ENCODE results near the gene PHF23. TPM values are rescaled to one million over a fixed set of nuclear protein-coding genes. Genes with fewer than 3 reads are reported as not detected.

Gene PHF23
- total and polyA plus RNA-seq, 2 of the 4 experiments (the other 2 are of a cell fraction) = 44.8 to 58.5 TPM

GRCh38 chr17:7280519-7281073 is 41.3 kb upstream of the PHF23 start (continued):
- TF ChIP-seq, protein P1, sequence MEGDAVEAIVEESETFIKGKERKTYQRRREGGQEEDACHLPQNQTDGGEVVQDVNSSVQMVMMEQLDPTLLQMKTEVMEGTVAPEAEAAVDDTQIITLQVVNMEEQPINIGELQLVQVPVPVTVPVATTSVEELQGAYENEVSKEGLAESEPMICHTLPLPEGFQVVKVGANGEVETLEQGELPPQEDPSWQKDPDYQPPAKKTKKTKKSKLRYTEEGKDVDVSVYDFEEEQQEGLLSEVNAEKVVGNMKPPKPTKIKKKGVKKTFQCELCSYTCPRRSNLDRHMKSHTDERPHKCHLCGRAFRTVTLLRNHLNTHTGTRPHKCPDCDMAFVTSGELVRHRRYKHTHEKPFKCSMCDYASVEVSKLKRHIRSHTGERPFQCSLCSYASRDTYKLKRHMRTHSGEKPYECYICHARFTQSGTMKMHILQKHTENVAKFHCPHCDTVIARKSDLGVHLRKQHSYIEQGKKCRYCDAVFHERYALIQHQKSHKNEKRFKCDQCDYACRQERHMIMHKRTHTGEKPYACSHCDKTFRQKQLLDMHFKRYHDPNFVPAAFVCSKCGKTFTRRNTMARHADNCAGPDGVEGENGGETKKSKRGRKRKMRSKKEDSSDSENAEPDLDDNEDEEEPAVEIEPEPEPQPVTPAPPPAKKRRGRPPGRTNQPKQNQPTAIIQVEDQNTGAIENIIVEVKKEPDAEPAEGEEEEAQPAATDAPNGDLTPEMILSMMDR (conservative IDR thresholded peaks at IDR 0.05; ENCODE audit: low read depth, low read length) = peak; percentile 96

DNA sequence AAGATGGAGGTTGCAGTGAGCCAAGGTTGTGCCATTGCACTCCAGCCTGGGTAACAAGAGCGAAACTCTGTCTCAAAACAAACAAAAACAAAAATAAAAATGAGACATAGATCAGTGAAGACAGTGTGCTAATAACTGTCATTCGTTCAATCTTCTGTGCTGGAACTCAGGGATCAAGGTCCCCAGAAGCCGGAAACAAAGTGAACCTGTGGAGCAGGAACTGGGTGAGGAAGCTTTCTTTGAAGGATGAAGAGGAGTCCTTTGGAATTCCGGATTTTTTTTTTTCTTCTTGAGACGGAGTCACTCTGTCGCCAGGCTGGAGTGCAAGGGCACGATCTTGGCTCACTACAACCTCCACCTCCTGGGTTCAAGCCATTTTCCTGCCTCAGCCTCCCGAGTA is 40.2 kb upstream of the PHF23 start:
- DNase-seq (no peak), ATAC-seq (ENCODE audit: low read depth) (no peak)
- no peak overlapping the region for H4K5ac ChIP-seq (ENCODE audit: low read depth, low read length)
- H3K4me2 ChIP-seq (ENCODE audit: low read depth, low read length) = no peak overlapping the region
- in situ Hi-C loops (cut with MboI; ENCODE audit: low sequenced_read_pairs) (loop anchor here (5.0 kb wide), 1 partner anchor 53 kb away; no protein-coding TSS in a partner anchor), dilution Hi-C loops (cut with HindIII; ENCODE audit: low sequenced_read_pairs, unreplicated experiment) (no loop called here), intact Hi-C loops (cut with micrococcal nuclease) (no loop called here)
- H3K18ac ChIP-seq (ENCODE audit: low read depth, low read length) = no peak overlapping the region
- H2BK120ac ChIP-seq (ENCODE audit: low read depth, low read length) = no peak overlapping the region
- H3K9ac ChIP-seq (ENCODE audit: low read depth, low read length) = no peak overlapping the region
- H3K9me1 ChIP-seq (ENCODE audit: insufficient read depth, low read length) = no peaks in the 10 kb centered on the region
- H3K23ac ChIP-seq (ENCODE audit: low read depth, low read length) = no peak overlapping the region
- BruUV-seq (replicated peaks) = no TSS peak
- no peak overlapping the region for H3K14ac ChIP-seq (replicated peaks; ENCODE audit: low read depth, low read length)
- no peak overlapping the region for H2BK20ac ChIP-seq (ENCODE audit: low read depth, low read length)
- H4K8ac ChIP-seq (ENCODE audit: low read depth in 2 of 2, low read length in 2 of 2) = no peak overlapping the region
- H3K56ac ChIP-seq (ENCODE audit: extremely low read depth, insufficient read depth, low read length) = no peak overlapping the region
- no peak overlapping the region for H2AK5ac ChIP-seq (ENCODE audit: low read depth, low read length)
- no peaks in the 10 kb centered on the region for H3K9me3 ChIP-seq (ENCODE audit: control insufficient read depth, insufficient read depth, low read length)
- no peak overlapping the region for H3K4me3 ChIP-seq (ENCODE audit: insufficient read depth, low read depth, low read length)
- no peak overlapping the region for H2BK5ac ChIP-seq (ENCODE audit: low read depth, low read length, poor library complexity, severe bottlenecking)
- no CpG with 5 or more reads among the region's 8 CpGs for WGBS, 2 experiments (ENCODE audit: extremely low coverage in 2 of 2, insufficient read length in 1 of 2)
- peaks cover 2% of the 10 kb centered on the region; the same call in 1 of the 2 replicates for H3K4me1 ChIP-seq (ENCODE audit: control insufficient read depth, insufficient read depth, low read length)
- H3K27ac ChIP-seq (ENCODE audit: insufficient read depth, low read length) = no peak overlapping the region
- no peak overlapping the region for H4K91ac ChIP-seq (ENCODE audit: insufficient read depth, low read depth, low read length)
- H3K27me3 ChIP-seq (ENCODE audit: control insufficient read depth, insufficient read depth, low read length) = peaks cover 20% of the 10 kb centered on the region; the same call in 1 of the 2 replicates
- H3K79me1 ChIP-seq (ENCODE audit: low read depth in 1 of 2, low read length in 2 of 2) = no peaks in the 10 kb centered on the region
- no peaks in the 10 kb centered on the region for H4K20me1 ChIP-seq (ENCODE audit: insufficient read depth, low read length)
- no peak overlapping the region for H2AK9ac ChIP-seq (replicated peaks; ENCODE audit: low read depth, low read length, poor library complexity)
- H3K36me3 ChIP-seq (ENCODE audit: control insufficient read depth, insufficient read depth, low read length) = no peaks in the 10 kb centered on the region
- H2BK15ac ChIP-seq (ENCODE audit: low read depth, low read length) = no peak overlapping the region
- ChIA-PET CTCF (no interaction called here), POLR2A (ENCODE audit: unreplicated experiment) (no interaction called here)
- no peak overlapping the region for H3K4ac ChIP-seq (ENCODE audit: low read depth, low read length)
- H2AFZ ChIP-seq (replicated peaks; ENCODE audit: low read length, poor library complexity) = no peak overlapping the region
- TF ChIP-seq RAD21 (IDR thresholded peaks at IDR 0.05; ENCODE audit: low read length) (no peak), FOS (IDR thresholded peaks at IDR 0.05; ENCODE audit: low read depth, low read length) (no peak), CHD1 (IDR thresholded peaks at IDR 0.05; ENCODE audit: low read depth, low read length) (no peak), MAFK (IDR thresholded peaks at IDR 0.05; ENCODE audit: low read depth, low read length) (no peak), MAZ (IDR thresholded peaks at IDR 0.05; ENCODE audit: borderline replicate concordance, low read depth, low read length) (no peak), NFE2L2 (IDR thresholded peaks at IDR 0.05; ENCODE audit: low read depth, low read length) (no peak), BHLHE40 (IDR thresholded peaks at IDR 0.05; ENCODE audit: low read depth, low read length) (no peak)
- TF ChIP-seq, protein P1 (conservative IDR thresholded peaks at IDR 0.05; ENCODE audit: low read depth, low read length) = no peak
- TF ChIP-seq, protein P2, sequence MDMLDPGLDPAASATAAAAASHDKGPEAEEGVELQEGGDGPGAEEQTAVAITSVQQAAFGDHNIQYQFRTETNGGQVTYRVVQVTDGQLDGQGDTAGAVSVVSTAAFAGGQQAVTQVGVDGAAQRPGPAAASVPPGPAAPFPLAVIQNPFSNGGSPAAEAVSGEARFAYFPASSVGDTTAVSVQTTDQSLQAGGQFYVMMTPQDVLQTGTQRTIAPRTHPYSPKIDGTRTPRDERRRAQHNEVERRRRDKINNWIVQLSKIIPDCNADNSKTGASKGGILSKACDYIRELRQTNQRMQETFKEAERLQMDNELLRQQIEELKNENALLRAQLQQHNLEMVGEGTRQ (IDR thresholded peaks at IDR 0.05; ENCODE audit: low read depth, low read length) = no peak
- TF ChIP-seq, protein P3, sequence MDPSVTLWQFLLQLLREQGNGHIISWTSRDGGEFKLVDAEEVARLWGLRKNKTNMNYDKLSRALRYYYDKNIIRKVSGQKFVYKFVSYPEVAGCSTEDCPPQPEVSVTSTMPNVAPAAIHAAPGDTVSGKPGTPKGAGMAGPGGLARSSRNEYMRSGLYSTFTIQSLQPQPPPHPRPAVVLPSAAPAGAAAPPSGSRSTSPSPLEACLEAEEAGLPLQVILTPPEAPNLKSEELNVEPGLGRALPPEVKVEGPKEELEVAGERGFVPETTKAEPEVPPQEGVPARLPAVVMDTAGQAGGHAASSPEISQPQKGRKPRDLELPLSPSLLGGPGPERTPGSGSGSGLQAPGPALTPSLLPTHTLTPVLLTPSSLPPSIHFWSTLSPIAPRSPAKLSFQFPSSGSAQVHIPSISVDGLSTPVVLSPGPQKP (IDR thresholded peaks at IDR 0.05; ENCODE audit: borderline replicate concordance, low read depth, low read length) = no peak

All from IMR-90 (cell line).